ENCODE measurements around the gene CXCR4.

CXCR4 gene

GRCh38 chr2:136135921-136136906, 18.3 kb upstream of the CXCR4 start:
- no peak for DNase-seq (ENCODE audit: extremely low read depth, low read depth)
- TF ChIP-seq CTCF (IDR thresholded peaks at IDR 0.05; ENCODE audit: low read depth, low read length) = no peak

GRCh38 chr2:136135462-136135861, 17.5 kb upstream of the CXCR4 start:
- DNase-seq (ENCODE audit: extremely low read depth, low read depth) = no peak
- TF ChIP-seq CTCF (IDR thresholded peaks at IDR 0.05; ENCODE audit: low read depth, low read length) = no peak

- no peak for TF ChIP-seq CTCF (IDR thresholded peaks at IDR 0.05; ENCODE audit: low read depth, low read length)
- DNase-seq (ENCODE audit: extremely low read depth, low read depth) = no peak
These were observed 16.2 kb upstream of the CXCR4 start for GRCh38 chr2:136134126-136134525.

GRCh38 chr2:136133586-136133985, 15.6 kb upstream of the CXCR4 start:
- DNase-seq (ENCODE audit: extremely low read depth, low read depth) = no peak

GRCh38 chr2:136133176-136133575, 15.2 kb upstream of the CXCR4 start:
- no peak for DNase-seq (ENCODE audit: extremely low read depth, low read depth)
- TF ChIP-seq CTCF (IDR thresholded peaks at IDR 0.05; ENCODE audit: low read depth, low read length) = no peak

More at GRCh38 chr2:136133586-136133985, 15.6 kb upstream of the CXCR4 start:
- TF ChIP-seq CTCF (IDR thresholded peaks at IDR 0.05; ENCODE audit: low read depth, low read length) = no peak

GRCh38 chr2:136132825-136133155, 14.8 kb upstream of the CXCR4 start:
- DNase-seq (ENCODE audit: extremely low read depth, low read depth) = no peak
- no peak for TF ChIP-seq CTCF (IDR thresholded peaks at IDR 0.05; ENCODE audit: low read depth, low read length)

GRCh38 chr2:136131961-136132824, 14.2 kb upstream of the CXCR4 start:
- DNase-seq (ENCODE audit: extremely low read depth, low read depth) = no peak
- no peak for TF ChIP-seq CTCF (IDR thresholded peaks at IDR 0.05; ENCODE audit: low read depth, low read length)
